ENCODE data around the gene TPI1. TPM values are rescaled to one million over a fixed set of nuclear protein-coding genes. Genes with fewer than 3 reads are reported as not detected.

Gene TPI1
- total RNA-seq, 1 experiment from 2014 or later: 1,045 TPM

DNA sequence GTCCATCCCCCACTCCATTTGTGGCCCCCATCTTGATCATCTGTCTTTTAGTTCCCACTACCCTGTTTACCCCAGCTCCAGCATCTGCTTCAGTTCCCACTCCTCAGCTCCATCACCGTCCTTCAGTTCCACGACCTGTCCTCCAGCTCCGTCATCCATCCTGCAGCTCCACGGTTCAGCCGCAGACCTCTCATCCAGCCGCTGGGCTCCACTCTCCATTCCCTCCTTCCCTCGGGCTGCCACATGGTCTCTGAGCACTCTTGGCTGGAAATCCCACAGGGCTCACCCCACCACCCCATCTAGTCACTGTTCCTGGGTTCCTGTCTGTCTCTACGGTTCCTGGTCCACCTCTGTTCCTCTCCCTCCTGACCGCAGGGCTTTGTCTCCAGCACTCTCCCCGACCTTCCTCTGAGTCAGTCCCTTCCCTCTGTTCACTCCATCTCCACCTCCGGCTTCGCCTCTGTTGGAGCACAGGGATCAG is 42.4 kb upstream of the TPI1 start:
- peaks cover 5% of the 10 kb centered on the region; the same call in 1 of the 2 replicates for H3K36me3 Mint-ChIP-seq
- H3K4me1 Mint-ChIP-seq: peaks cover 64% of the 10 kb centered on the region
- POLR2A ChIA-PET: interaction anchor here (0.6 to 1.5 kb wide), 6 partner anchors 44 to 71 kb away, joined by 3 to 5 read pairs (median 4); partner anchors contain the start of gene PTMS
- H3K27me3 Mint-ChIP-seq (ENCODE audit: low read depth): peaks cover 51% of the 10 kb centered on the region
- no peak for TF ChIP-seq JUN (CRISPR knock-in tag; IDR thresholded peaks at IDR 0.05)
- TF ChIP-seq, protein P1, sequence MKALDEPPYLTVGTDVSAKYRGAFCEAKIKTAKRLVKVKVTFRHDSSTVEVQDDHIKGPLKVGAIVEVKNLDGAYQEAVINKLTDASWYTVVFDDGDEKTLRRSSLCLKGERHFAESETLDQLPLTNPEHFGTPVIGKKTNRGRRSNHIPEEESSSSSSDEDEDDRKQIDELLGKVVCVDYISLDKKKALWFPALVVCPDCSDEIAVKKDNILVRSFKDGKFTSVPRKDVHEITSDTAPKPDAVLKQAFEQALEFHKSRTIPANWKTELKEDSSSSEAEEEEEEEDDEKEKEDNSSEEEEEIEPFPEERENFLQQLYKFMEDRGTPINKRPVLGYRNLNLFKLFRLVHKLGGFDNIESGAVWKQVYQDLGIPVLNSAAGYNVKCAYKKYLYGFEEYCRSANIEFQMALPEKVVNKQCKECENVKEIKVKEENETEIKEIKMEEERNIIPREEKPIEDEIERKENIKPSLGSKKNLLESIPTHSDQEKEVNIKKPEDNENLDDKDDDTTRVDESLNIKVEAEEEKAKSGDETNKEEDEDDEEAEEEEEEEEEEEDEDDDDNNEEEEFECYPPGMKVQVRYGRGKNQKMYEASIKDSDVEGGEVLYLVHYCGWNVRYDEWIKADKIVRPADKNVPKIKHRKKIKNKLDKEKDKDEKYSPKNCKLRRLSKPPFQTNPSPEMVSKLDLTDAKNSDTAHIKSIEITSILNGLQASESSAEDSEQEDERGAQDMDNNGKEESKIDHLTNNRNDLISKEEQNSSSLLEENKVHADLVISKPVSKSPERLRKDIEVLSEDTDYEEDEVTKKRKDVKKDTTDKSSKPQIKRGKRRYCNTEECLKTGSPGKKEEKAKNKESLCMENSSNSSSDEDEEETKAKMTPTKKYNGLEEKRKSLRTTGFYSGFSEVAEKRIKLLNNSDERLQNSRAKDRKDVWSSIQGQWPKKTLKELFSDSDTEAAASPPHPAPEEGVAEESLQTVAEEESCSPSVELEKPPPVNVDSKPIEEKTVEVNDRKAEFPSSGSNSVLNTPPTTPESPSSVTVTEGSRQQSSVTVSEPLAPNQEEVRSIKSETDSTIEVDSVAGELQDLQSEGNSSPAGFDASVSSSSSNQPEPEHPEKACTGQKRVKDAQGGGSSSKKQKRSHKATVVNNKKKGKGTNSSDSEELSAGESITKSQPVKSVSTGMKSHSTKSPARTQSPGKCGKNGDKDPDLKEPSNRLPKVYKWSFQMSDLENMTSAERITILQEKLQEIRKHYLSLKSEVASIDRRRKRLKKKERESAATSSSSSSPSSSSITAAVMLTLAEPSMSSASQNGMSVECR (CRISPR knock-in tag; IDR thresholded peaks at IDR 0.05; ENCODE audit: borderline replicate concordance): no peak
- no peak overlapping the region for H3K27ac Mint-ChIP-seq
- CTCF ChIA-PET: interaction anchor here (0.6 to 8.9 kb wide), 30 partner anchors 9 to 204 kb away, joined by 3 to 112 read pairs (median 4); partner anchors contain the start of genes ACRBP, CDCA3, COPS7A and GNB3
- no peak for DNase-seq (ENCODE audit: low spot score)
- no peaks in the 10 kb centered on the region for H3K9me3 Mint-ChIP-seq
- peak overlapping the region; percentile 78 for H3K4me3 Mint-ChIP-seq
- ATAC-seq: no peak

DNA sequence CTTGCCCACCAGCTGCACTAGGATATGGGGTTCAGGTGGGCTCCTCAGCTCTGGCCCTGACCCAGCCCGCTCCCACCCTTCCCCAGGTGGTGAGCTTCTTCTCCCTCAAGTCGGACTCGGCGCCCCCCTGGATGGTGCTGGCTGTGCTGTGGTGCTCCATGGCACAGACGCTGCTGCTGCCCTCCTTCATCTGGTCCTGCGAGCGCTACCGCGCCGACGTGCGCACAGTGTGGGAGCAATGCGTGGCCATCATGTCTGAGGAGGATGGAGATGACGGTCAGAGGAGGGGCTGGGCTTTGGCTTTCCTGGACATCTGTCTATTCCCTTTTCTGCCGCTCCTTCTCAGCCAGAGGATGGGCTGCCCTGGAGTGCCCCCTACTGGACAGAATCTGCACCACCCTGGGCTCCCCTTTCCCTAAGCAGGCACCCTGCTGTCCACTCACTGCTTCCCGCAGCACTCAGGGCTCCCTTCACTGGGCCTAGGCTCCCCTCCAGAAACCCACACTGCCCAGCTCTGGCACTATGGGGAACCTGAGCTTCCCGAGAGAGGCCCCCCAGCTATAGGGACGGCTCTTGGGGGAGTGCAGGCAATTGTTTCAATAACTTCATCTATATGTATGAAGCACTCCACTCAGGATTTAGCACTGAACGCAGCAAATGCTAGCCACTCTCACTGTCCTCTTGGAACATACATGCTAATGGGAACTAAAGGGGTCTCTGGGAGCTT is 41.8 kb upstream of the TPI1 start:
- H3K27me3 Mint-ChIP-seq (ENCODE audit: low read depth): peaks cover 45% of the 10 kb centered on the region
- H3K4me1 Mint-ChIP-seq: peaks cover 60% of the 10 kb centered on the region
- CTCF ChIA-PET: interaction anchor here (0.6 to 8.9 kb wide), 32 partner anchors 9 to 205 kb away, joined by 3 to 112 read pairs (median 4); partner anchors contain the start of genes ACRBP, CDCA3, COPS7A and GNB3
- peak; percentile 95 for DNase-seq (ENCODE audit: low spot score)
- H3K36me3 Mint-ChIP-seq: peaks cover 5% of the 10 kb centered on the region; the same call in 1 of the 2 replicates
- H3K9me3 Mint-ChIP-seq: no peaks in the 10 kb centered on the region
- ATAC-seq: peak; percentile 35
- H3K27ac Mint-ChIP-seq: no peak overlapping the region
- H3K4me3 Mint-ChIP-seq: peak overlapping the region; percentile 78
- POLR2A ChIA-PET: interaction anchor here (0.6 to 1.5 kb wide), 6 partner anchors 45 to 72 kb away, joined by 3 to 5 read pairs (median 4); partner anchors contain the start of gene PTMS
- TF ChIP-seq ZNF232 (CRISPR knock-in tag; IDR thresholded peaks at IDR 0.05) (0 out of 2 replicates have a peak, but pooled peaks have one; percentile 24), NFYB (CRISPR knock-in tag; conservative IDR thresholded peaks at IDR 0.05; ENCODE audit: low read depth) (no peak), PRRX2 (CRISPR knock-in tag; IDR thresholded peaks at IDR 0.05) (no peak), GABPB1 (CRISPR knock-in tag; IDR thresholded peaks at IDR 0.05) (no peak), KAT7 (CRISPR knock-in tag; IDR thresholded peaks at IDR 0.05; ENCODE audit: borderline replicate concordance) (no peak), SMAD3 (CRISPR knock-in tag; IDR thresholded peaks at IDR 0.05; ENCODE audit: borderline replicate concordance) (no peak), ESRRA (CRISPR knock-in tag; IDR thresholded peaks at IDR 0.05; ENCODE audit: borderline replicate concordance) (no peak), TP53 (CRISPR knock-in tag; IDR thresholded peaks at IDR 0.05) (no peak), GRHL2 (CRISPR knock-in tag; IDR thresholded peaks at IDR 0.05; ENCODE audit: insufficient replicate concordance, severe bottlenecking) (no peak), NR2C2 (CRISPR knock-in tag; IDR thresholded peaks at IDR 0.05) (no peak)
- TF ChIP-seq, protein P2, sequence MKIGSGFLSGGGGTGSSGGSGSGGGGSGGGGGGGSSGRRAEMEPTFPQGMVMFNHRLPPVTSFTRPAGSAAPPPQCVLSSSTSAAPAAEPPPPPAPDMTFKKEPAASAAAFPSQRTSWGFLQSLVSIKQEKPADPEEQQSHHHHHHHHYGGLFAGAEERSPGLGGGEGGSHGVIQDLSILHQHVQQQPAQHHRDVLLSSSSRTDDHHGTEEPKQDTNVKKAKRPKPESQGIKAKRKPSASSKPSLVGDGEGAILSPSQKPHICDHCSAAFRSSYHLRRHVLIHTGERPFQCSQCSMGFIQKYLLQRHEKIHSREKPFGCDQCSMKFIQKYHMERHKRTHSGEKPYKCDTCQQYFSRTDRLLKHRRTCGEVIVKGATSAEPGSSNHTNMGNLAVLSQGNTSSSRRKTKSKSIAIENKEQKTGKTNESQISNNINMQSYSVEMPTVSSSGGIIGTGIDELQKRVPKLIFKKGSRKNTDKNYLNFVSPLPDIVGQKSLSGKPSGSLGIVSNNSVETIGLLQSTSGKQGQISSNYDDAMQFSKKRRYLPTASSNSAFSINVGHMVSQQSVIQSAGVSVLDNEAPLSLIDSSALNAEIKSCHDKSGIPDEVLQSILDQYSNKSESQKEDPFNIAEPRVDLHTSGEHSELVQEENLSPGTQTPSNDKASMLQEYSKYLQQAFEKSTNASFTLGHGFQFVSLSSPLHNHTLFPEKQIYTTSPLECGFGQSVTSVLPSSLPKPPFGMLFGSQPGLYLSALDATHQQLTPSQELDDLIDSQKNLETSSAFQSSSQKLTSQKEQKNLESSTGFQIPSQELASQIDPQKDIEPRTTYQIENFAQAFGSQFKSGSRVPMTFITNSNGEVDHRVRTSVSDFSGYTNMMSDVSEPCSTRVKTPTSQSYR (CRISPR knock-in tag; IDR thresholded peaks at IDR 0.05): no peak
- TF ChIP-seq, protein P3, sequence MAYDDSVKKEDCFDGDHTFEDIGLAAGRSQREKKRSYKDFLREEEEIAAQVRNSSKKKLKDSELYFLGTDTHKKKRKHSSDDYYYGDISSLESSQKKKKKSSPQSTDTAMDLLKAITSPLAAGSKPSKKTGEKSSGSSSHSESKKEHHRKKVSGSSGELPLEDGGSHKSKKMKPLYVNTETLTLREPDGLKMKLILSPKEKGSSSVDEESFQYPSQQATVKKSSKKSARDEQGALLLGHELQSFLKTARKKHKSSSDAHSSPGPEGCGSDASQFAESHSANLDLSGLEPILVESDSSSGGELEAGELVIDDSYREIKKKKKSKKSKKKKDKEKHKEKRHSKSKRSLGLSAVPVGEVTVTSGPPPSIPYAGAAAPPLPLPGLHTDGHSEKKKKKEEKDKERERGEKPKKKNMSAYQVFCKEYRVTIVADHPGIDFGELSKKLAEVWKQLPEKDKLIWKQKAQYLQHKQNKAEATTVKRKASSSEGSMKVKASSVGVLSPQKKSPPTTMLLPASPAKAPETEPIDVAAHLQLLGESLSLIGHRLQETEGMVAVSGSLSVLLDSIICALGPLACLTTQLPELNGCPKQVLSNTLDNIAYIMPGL (CRISPR knock-in tag; IDR thresholded peaks at IDR 0.05): peak; percentile 66; the same call in 1 of the 2 replicates
- TF ChIP-seq, protein P4, sequence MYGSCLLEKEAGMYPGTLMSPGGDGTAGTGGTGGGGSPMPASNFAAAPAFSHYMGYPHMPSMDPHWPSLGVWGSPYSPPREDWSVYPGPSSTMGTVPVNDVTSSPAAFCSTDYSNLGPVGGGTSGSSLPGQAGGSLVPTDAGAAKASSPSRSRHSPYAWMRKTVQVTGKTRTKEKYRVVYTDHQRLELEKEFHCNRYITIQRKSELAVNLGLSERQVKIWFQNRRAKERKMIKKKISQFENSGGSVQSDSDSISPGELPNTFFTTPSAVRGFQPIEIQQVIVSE (CRISPR knock-in tag; IDR thresholded peaks at IDR 0.05; ENCODE audit: borderline replicate concordance): no peak
- TF ChIP-seq, protein P5, sequence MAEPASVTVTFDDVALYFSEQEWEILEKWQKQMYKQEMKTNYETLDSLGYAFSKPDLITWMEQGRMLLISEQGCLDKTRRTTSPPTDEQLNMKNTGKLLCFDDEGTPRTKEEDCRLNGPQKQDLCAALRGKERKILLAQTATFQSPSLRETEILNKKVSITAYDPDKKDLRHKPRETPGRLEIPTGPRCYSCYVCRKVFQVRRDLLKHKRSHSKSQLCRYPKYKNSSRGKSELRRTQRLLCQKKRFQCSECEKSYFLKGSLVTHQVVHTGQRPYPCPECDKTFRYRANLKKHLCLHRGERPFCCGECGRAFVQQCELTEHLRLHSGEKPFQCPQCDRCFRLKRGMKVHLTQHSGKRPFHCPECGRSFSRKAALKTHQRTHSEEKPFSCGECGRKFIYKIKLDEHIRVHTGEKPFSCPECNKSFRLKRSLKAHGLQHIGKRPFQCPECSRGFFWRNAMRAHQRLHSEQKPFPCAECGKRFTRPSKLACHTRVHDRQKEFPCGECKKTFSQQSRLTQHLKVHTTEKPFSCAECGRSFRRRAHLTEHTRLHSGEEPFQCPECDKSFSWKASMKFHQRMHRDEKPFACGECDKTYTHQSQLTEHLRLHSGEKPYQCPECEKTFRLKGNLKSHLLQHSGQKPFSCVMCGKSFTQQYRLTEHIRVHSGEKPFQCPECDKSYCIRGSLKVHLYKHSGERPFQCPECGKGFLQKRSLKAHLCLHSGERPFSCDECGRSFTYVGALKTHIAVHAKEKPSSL (CRISPR knock-in tag; conservative IDR thresholded peaks at IDR 0.05): no peak
- TF ChIP-seq, protein P6, sequence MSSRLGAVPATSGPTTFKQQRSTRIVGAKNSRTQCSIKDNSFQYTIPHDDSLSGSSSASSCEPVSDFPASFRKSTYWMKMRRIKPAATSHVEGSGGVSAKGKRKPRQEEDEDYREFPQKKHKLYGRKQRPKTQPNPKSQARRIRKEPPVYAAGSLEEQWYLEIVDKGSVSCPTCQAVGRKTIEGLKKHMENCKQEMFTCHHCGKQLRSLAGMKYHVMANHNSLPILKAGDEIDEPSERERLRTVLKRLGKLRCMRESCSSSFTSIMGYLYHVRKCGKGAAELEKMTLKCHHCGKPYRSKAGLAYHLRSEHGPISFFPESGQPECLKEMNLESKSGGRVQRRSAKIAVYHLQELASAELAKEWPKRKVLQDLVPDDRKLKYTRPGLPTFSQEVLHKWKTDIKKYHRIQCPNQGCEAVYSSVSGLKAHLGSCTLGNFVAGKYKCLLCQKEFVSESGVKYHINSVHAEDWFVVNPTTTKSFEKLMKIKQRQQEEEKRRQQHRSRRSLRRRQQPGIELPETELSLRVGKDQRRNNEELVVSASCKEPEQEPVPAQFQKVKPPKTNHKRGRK (CRISPR knock-in tag; IDR thresholded peaks at IDR 0.05; ENCODE audit: borderline replicate concordance): no peak
- TF ChIP-seq, protein P7, sequence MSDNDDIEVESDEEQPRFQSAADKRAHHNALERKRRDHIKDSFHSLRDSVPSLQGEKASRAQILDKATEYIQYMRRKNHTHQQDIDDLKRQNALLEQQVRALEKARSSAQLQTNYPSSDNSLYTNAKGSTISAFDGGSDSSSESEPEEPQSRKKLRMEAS (CRISPR knock-in tag; IDR thresholded peaks at IDR 0.05): no peak

Data from WTC11 (cell line).